Measurements from ENCODE around the gene LCN1. TPM values are rescaled to one million over a fixed set of nuclear protein-coding genes. Genes with fewer than 3 reads are reported as not detected.
"Not testable (repeated sequence)": the region's sequence is repeated elsewhere in the genome, so short reads cannot be mapped to it uniquely, and the experiment has no call there.

Gene LCN1
- total and polyA plus RNA-seq, 3 donors from 2014 or later = 2.7 TPM; not detected in 2

- Histone ChIP-seq H3K4me3 (no peak overlapping the region), H3K9me3 (no peaks in the 10 kb centered on the region), H3K4me1 (no peaks in the 10 kb centered on the region), H3K27ac (no peak overlapping the region), H3K27me3 (no peaks in the 10 kb centered on the region), H3K36me3 (ENCODE audit: low read depth, missing control alignments) (no peaks in the 10 kb centered on the region)
- no peak for TF ChIP-seq POLR2A (IDR thresholded peaks at IDR 0.05)
- TF ChIP-seq, protein P1, sequence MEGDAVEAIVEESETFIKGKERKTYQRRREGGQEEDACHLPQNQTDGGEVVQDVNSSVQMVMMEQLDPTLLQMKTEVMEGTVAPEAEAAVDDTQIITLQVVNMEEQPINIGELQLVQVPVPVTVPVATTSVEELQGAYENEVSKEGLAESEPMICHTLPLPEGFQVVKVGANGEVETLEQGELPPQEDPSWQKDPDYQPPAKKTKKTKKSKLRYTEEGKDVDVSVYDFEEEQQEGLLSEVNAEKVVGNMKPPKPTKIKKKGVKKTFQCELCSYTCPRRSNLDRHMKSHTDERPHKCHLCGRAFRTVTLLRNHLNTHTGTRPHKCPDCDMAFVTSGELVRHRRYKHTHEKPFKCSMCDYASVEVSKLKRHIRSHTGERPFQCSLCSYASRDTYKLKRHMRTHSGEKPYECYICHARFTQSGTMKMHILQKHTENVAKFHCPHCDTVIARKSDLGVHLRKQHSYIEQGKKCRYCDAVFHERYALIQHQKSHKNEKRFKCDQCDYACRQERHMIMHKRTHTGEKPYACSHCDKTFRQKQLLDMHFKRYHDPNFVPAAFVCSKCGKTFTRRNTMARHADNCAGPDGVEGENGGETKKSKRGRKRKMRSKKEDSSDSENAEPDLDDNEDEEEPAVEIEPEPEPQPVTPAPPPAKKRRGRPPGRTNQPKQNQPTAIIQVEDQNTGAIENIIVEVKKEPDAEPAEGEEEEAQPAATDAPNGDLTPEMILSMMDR (IDR thresholded peaks at IDR 0.05) = no peak
- no peak for DNase-seq
- intact Hi-C loops (cut with DNase I; ENCODE audit: low total_unique reads) = no loop called here
- WGBS, 2 donors = 90 to 93% methylated on average over 12 of the region's 12 CpGs
Measured at GRCh38 chr9:135533674-135534073, 12.4 kb downstream of the LCN1 start.

- WGBS, 2 donors = 47 to 57% methylated on average over 9 to 10 of the region's 10 CpGs
- intact Hi-C loops (cut with DNase I; ENCODE audit: low total_unique reads); H3K4me3 ChIP-seq; H3K27ac ChIP-seq; H3K36me3 ChIP-seq (ENCODE audit: low read depth, missing control alignments); H3K27me3 ChIP-seq; DNase-seq; H3K4me1 ChIP-seq; H3K9me3 ChIP-seq: not testable (repeated sequence)
Measured at GRCh38 chr9:135534192-135534711, 13.0 kb downstream of the LCN1 start.

- H3K27ac ChIP-seq; H3K4me3 ChIP-seq; intact Hi-C loops (cut with DNase I; ENCODE audit: low total_unique reads); H3K36me3 ChIP-seq (ENCODE audit: low read depth, missing control alignments); DNase-seq; H3K9me3 ChIP-seq; H3K4me1 ChIP-seq; H3K27me3 ChIP-seq: not testable (repeated sequence)
- WGBS, 2 donors = 79 to 83% methylated on average over 4 of the region's 4 CpGs
Measured at GRCh38 chr9:135534826-135535225, 13.6 kb downstream of the LCN1 start.

DNA sequence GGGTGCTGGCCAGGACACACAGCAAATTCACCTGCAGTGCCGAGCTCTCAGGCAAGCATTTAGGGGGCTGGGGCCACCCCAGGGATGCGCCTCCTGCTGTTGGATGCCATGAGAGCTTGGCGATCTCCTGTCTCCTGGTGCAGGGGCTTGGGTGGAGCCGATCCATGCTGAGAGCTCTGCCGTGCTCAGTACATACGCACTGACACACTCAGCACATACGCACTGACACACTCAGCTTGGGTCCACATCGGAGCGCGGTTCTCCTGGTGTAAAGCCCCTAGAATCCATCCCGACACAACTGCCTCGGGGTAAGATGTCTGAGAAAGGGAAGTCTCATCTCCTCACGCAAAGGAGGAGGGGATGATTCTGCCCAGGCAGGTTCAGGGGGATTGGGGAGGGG is 14.4 kb downstream of the LCN1 start:
- H3K9me3 ChIP-seq; H3K36me3 ChIP-seq (ENCODE audit: low read depth, missing control alignments); H3K27ac ChIP-seq; intact Hi-C loops (cut with DNase I; ENCODE audit: low total_unique reads); H3K4me1 ChIP-seq; DNase-seq; H3K27me3 ChIP-seq; H3K4me3 ChIP-seq: not testable (repeated sequence)
- WGBS, 2 donors = 91 to 92% methylated on average over 7 to 13 of the region's 13 CpGs

DNA sequence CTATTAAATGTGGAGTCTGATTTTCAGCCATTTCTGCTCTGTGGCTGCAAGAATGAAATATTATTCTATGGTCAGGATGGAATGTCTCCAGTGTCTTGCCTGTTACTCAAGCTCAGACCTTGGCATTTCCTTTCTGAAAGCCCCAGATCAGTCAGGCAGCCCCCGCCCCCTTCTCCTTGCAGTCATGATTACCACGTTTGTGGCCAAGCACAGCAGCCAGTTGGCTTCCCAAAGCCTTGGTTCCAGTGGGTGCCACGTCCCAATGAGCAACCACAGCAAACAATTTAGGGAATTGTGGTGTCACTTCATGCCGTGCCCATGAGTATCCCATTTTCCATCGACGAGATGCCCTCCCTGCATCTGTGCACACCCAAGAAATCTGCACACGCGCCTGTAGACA is 15.0 kb downstream of the LCN1 start:
- H3K27ac ChIP-seq = no peak overlapping the region
- TF ChIP-seq POLR2A (IDR thresholded peaks at IDR 0.05) = no peak
- TF ChIP-seq, protein P1 (IDR thresholded peaks at IDR 0.05) = no peak
- no peak for DNase-seq
- H3K36me3 ChIP-seq (ENCODE audit: low read depth, missing control alignments) = no peaks in the 10 kb centered on the region
- H3K27me3 ChIP-seq = no peaks in the 10 kb centered on the region
- intact Hi-C loops (cut with DNase I; ENCODE audit: low total_unique reads) = no loop called here
- H3K4me3 ChIP-seq = no peak overlapping the region
- no peaks in the 10 kb centered on the region for H3K9me3 ChIP-seq
- 86% methylated on average over 8 of the region's 8 CpGs for WGBS, 2 donors
- H3K4me1 ChIP-seq = no peaks in the 10 kb centered on the region

DNA sequence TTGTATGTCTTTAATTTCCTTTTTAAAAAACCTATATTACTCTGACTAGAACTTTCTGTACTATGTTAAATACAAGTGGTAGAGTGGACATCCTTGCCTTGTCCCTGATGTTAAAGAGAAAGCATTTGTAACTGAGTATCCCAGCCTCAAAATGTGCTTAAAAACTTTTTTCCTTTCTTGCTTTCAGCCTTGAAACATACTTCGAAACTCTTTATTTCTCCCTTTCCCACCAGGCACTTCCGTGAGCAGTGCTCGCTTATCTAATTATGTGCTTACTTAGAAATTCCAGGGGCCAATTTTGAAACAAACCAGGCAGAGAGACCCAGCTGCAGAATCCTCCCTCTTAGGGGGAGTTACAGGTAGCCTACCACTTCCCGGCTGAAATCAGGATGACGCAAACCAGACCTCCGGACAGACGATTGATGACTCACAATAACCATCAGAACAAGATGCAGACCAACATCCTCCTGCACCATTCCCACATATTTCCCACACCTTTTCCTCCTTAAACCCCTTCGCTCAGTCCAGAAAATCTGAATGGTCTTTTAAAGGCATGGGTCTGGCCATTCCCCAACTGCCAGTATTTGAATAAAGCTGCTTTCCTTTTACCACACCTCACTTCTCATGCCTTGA is 22.1 kb downstream of the LCN1 start:
- H3K27me3 ChIP-seq; H3K9me3 ChIP-seq; DNase-seq; H3K4me1 ChIP-seq; intact Hi-C loops (cut with DNase I; ENCODE audit: low total_unique reads); H3K36me3 ChIP-seq (ENCODE audit: low read depth, missing control alignments); H3K4me3 ChIP-seq; H3K27ac ChIP-seq: not testable (repeated sequence)
- 31 to 34% methylated on average over 8 of the region's 8 CpGs for WGBS, 2 donors
